ENCODE results near the gene KITLG.
"Not testable (repeated sequence)": the region's sequence is repeated elsewhere in the genome, so short reads cannot be mapped to it uniquely, and the experiment has no call there.

KITLG gene, protein sequence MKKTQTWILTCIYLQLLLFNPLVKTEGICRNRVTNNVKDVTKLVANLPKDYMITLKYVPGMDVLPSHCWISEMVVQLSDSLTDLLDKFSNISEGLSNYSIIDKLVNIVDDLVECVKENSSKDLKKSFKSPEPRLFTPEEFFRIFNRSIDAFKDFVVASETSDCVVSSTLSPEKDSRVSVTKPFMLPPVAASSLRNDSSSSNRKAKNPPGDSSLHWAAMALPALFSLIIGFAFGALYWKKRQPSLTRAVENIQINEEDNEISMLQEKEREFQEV

DNA sequence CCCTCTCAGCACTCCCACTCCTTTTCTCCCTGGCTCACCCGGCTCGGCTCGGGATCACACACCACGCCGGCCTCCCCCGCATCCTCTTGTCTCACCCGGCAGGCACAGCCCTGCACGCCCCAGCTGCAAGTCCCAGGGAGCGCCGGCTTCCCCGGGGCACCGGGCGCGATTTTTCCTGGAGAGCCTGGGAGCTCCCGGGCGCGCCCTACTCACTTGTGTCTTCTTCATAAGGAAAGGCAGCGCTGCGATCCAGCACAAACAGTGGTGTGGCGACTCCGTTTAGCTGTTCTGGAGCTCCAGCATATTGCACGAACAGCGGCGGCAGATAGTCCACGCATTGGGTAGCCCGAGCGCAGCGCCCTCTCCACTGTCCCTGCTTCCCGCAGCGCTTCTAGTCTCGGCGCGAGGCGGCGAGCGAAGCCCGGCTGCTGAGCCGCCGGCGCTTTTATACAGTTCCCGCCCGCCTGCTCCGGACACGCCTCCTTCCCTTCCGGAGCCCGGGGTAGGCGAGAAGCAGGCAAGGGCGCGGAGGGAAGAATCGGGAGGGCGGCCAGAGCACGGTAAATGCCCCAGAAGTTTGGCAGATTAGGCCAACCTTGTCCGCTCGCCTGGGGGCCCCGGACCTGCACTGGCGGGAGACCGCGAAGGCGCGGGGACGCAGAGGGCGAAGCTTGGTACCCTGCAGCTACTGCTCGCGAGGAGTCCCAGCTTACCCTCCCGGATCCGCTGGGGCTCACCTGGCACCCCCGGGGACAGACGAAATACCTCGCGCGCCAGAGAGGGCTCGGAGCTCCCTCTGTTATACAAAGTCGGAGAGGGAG lies at the start of gene KITLG:
Gene KITLG (minus strand): TSS at position 421 of the 821 bp plus-strand sequence. CDS start 193 bp downstream, at position 228.
- in situ Hi-C loops (cut with MboI; ENCODE audit: low sequenced_read_pairs), result no loop called here

DNA sequence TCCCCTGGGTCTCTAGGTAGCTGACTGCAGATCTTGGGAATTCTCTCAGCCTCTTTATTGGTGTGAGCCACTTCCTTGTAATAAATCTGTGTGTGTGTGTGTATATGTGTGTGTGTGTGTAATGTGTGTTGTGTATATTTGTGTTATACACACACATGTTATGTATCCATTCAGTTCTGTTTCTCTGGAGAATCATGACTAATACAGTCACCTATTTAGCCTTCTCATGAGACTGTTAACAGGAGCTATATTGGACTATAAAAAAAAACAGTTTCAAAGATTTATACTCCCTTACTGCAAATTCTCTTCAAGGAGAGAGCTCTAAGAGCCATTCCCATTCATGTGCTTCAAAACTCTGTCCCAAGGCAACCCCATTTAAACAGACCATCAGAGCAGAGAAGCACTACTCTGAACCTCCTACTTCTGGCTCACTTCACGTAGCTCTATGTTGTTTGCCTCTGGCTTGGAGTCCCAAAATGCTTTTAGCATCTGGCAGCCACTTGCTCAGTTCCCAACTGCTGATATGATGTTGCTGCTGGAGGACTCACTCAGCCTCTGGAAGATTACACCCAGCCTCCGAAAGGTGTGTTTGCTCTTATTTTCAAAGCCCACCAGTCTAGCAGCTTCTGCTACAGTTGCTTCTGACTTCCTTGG lies 48.7 kb upstream of the KITLG start:
- in situ Hi-C loops (cut with MboI; ENCODE audit: low sequenced_read_pairs), result no loop called here

DNA sequence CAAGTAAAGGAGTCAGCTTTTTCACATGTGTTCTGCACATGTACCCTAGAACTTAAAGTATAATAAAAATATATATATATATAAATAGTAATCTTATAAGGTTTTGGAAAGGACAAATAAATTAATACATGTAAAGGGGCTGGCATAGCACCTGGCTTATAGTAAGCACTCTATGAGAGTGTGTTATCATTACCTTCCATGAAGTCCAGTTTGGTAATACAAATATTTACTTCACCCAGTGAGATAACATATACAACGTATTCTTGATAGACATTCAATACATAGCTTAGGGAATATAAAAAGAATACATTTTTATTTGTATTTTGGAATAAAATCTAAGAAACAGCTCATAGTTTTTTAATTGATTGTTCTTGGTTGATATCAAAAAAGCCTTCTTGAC lies 47.8 kb upstream of the KITLG start:
- in situ Hi-C loops (cut with MboI; ENCODE audit: low sequenced_read_pairs), result not testable (repeated sequence)

DNA sequence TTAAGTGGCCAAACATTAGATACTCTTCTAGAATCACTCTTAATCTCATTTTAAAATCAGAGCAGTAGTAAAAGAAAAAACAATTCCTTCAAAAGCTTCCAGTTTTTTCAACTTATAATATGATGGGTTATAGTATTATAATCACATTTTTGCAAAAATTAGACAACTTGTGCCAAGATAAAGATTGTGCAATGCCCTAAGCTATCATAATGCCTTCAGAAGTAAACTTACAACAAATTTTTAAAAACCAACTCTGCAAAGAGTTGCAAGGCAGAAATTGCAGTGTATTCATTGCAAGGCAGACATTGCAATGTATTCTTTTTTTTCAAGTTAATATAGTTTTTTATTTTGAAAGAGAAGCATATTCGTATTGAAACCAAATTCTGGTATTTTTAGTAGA lies 47.2 kb upstream of the KITLG start:
- in situ Hi-C loops (cut with MboI; ENCODE audit: low sequenced_read_pairs), result no loop called here

DNA sequence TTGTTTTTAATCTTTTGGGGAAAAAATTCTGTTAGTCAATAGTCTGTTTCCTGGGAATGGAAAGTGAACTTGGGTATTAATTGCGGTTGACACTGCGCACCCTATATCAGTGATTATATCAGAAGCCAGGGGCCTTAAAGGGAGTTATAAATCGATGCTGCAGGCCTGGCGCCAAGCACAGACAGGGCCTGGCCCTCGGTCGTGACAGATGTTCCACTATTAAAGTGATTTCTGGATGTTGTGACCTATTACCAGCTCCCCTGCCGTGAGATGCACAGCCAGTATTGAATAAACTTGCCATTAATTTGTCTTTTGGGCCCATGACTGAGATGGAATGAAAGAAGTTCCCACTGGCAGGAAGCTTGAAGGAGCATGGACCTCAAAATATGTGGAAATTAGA lies 45.1 kb upstream of the KITLG start:
- in situ Hi-C loops (cut with MboI; ENCODE audit: low sequenced_read_pairs), result no loop called here

DNA sequence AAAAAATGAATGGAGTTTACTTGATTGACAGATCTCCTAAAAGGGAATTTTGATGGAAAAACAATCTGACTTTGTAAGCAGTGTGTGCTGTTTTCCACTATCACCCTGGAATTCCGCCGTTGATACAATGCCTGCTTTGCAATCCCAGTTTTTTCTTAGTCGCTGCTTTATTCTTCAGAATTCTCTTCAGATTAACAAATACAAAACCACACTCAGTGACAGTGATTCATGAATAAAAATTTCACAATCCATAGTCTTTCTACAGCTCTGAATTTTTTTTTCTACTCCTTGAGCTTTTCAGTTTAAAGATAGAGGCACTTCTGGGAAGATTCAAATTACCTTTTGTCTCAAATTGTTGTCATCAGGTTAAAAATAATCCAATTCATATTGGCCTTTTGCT lies 44.6 kb upstream of the KITLG start:
- in situ Hi-C loops (cut with MboI; ENCODE audit: low sequenced_read_pairs), result no loop called here

DNA sequence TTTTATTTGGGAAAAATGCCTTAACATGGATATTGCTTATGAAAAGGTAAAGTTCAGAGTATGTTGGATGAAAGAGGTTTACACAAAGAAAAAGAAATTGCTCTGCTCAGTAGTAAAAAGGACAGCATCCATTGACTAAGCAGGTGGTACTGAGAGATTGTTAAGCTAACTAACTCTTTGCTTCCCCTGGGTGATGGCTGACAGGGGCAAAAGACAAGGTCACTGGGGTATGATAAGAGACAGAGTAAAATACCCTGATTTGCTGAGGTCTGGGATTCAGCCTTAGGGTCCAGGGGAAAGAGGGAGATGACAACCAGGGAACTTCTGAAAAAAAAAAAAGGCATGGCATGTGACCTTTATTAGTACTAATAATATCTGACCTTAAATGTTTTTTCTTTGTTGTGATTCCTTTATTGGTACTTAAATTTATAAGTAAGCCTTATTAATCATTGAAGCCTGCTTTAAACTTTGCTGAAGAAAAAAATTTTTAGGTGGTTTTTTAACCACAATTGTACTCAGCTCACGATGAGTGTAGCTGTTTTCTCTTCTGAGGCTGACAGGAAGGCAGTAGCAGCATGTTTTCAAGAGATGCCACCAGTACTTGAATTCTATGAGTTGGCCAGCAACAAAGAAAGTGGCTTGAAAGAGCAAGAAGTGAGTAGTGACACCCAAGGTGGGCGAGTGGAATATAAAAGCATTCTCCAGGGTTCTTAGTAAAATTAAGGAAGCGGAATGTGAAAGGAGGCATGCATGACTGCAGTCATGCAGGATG lies 43.7 kb upstream of the KITLG start:
- in situ Hi-C loops (cut with MboI; ENCODE audit: low sequenced_read_pairs), result no loop called here

DNA sequence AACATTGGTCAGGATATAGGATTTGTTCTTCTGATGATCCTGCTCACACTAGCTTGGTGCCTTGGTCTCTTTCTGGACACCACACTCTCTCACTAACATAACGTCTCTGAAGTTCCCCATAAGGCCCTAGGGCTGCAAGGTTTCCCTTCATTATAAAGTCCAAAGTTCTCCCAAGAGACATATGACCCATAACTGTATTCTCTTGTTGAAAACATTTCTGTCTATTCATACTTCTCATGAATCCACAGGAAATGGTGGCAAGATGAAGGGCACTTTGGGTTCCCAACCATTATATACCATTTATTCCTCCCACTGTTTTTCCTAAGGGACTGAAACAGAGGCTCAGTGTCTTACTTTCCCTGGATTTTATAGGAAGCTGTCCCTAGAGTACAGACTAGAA lies 37.1 kb upstream of the KITLG start:
- in situ Hi-C loops (cut with MboI; ENCODE audit: low sequenced_read_pairs), result no loop called here

DNA sequence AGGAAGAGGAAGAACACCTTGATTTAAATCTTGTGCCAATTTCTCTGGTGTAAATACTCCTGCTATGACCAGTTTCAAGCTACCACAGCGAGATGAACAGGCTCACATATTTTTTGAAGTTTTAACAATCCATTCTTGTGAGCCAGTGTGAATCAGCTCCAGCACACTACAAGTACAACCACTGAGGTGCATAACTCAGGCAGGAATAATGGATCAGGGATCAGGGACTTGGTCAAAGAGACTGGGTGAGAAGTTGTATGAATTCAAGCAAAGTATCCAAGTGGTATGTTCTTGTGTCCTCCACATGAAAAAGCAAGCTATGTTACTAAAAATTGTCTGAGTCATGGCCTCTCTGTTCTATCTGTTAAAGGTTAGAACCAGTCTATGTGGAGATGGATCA lies 35.2 kb upstream of the KITLG start:
- in situ Hi-C loops (cut with MboI; ENCODE audit: low sequenced_read_pairs), result no loop called here

DNA sequence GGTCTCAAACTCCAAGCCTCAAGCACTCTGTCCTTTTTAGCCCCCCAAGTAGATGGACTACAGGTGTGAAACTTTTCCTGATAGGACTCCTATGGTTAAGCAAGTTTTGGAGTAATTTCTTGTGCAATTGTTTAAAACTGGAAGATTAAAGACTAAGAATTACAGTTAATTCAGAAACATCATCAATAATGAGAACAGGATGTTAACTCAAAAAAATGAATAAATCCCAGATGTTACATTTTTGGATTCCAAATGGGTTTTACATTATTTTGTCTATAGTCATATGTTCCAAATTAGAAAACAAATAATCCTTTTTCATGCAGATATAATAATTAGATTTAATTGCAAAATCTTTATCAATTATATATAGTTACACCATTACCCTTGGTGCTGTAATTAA lies 24.4 kb upstream of the KITLG start:
- in situ Hi-C loops (cut with MboI; ENCODE audit: low sequenced_read_pairs), result no loop called here

DNA sequence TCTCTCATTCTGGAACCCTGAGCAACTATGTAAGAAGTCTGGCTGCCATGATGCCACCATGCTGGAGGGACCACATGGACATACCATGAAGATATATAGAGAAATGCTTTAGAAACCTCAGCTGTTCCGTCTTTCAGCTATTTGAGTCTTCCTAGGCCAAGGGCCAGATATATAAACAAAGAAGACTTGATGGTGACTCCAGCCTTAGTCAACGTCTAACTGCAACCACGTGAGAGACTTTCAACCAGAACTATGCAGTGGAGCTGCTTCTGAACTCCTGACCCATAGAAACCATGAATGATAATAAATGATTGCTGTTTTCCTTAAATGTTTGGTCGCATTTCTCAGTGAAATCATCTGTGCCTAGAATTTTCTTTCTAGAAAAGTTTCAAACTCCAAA lies 20.0 kb upstream of the KITLG start:
- in situ Hi-C loops (cut with MboI; ENCODE audit: low sequenced_read_pairs), result no loop called here

DNA sequence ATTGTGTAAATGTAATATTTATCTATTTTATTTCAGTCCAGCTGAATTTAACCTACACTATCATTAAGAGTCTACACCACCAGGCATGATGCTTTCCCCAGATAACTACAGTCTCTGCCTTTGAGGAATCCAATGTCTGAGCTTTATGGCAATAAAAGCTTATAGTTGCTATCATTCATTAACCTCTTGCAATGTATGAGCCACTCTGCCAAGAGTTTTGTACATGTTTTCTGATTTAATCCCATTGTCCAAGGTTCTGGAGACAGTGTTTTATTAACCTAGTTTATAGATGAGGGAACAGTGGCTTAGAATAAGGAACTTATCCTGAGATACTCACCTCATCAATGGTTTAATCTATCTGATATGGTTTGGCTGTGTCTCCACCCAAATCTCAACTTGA lies 17.1 kb upstream of the KITLG start:
- in situ Hi-C loops (cut with MboI; ENCODE audit: low sequenced_read_pairs), result no loop called here

DNA sequence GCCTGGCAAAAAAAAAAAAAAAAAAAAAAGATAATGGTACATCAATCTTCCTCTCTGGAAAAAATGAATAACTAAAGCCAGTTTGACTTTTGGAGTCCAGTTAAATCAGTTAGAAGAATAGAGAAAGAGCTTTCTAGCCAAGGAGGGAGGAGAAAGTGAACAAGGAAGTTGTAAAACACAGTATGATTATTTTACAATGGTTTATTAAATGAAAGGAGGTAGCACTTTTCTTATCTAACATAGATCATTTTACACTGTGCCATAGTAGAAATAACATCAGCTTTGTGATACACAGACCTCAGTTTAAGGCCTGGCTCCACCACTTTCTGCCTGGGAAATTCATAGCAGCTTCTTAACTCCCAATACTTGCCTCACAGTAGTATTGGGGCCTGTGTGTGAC lies 15.4 kb upstream of the KITLG start:
- in situ Hi-C loops (cut with MboI; ENCODE audit: low sequenced_read_pairs), result no loop called here

DNA sequence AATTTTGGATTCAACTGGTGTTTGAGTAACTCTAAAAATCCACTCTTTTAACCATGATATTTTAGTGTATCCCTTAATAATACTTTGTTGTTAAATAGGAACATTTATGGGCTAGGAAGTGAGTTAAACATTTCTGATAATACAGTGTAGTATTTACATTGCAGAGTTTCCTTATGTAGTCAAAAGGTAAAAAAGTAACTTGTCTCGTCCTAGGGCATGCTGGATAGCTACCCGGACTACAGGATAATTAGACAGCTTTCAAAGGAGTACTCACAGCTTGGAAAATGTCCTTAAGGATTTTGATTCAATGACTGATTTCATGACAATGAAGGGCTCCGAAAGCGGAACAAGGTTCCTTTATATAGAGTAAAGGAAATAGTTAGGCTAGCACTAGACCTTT lies 14.5 kb upstream of the KITLG start:
- in situ Hi-C loops (cut with MboI; ENCODE audit: low sequenced_read_pairs), result no loop called here

DNA sequence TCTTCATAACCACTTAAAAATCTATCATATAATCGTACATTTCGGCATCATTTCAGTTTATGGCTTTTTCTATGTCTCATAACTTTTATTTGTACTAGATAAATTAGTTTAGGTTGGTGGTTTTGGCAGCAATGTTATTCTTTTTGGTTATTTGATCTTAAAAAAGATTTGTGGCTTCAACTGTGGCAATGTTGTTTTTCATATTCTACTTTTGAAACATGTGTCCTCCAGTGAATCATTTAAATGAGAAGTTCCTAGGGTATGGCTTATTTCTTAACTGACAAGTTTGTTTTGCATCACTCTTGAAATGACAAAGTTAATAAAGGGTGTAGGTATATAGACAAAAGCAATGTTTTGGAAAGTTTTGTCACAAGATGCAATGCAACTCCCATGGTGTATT lies 11.1 kb upstream of the KITLG start:
- in situ Hi-C loops (cut with MboI; ENCODE audit: low sequenced_read_pairs), result no loop called here

DNA sequence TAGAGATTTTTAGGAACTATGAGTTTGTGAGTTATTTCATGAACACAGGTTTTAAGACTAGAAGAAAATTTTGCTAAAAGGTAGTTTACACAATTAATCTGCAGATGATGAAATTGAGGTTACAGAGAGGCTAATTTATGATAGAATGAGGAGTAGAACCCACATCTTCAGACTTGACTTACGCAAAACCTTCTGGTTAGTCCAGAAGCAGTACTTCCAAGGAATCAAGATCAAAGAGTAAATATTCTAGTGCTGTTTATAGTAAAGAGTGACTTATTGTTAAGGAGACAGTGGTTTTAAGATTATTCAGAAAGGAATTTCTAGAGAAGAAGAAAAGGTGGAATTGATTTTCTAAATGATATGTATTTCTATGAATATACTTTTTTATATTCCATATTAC lies 10.6 kb upstream of the KITLG start:
- in situ Hi-C loops (cut with MboI; ENCODE audit: low sequenced_read_pairs), result no loop called here

DNA sequence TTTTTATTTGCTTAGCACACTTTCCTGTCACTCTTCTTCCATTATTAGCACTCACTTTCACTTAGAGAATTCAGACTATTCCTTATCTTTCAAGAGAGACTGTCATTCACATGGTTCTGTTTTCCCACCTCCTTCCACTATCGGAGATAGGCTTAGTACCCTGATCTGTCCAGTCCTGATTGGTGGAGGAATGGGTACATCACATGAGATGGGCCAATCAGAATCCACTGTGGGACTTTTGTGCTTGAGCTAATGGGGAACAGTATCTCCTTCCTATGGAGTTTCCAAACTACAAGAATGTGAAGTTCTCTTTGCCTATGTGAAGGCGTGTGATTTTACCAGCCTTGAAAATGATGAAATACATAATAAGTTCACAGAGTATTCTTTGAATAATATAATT lies 4.8 kb upstream of the KITLG start:
- in situ Hi-C loops (cut with MboI; ENCODE audit: low sequenced_read_pairs), result no loop called here

DNA sequence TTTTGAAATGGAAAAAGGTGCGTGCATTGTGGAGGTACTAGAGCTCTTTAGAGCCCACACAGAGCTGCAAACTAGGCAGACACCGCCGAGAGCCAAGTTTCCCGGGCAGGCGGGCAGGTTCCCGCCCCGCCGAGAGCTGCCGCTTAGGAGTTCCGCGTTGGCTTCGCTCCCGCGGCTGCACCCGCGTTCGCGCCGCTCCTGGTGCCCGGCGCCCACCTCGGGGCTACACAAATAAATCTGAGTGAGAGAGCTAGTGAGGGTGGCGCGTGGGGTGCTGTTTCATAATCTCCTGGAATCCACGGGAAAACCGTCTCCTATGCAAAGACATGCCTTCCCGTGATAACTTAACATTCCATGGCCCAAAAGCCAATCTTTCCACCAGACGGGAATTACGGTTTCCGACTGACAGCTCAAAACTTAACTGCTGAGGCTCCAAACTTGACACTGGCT lies 645 bp downstream of the KITLG start:
- in situ Hi-C loops (cut with MboI; ENCODE audit: low sequenced_read_pairs), result no loop called here

DNA sequence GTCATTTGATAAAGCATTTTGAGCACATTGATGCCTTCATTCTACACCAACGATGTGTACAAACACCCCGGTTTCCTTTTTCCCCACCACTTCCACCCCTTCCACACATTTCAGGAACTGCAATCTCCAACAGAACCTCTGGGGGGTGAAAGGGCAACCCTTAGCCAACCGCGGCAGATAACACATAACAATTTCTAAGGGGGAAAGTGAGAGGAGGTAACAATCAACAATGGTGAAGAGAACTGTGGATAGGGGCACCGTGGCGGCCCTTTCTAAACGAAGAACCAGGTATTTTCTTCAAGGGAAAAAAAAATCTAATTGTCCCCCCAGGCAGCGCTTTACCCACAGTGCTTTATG lies 1.1 kb downstream of the KITLG start:
- in situ Hi-C loops (cut with MboI; ENCODE audit: low sequenced_read_pairs), result no loop called here

DNA sequence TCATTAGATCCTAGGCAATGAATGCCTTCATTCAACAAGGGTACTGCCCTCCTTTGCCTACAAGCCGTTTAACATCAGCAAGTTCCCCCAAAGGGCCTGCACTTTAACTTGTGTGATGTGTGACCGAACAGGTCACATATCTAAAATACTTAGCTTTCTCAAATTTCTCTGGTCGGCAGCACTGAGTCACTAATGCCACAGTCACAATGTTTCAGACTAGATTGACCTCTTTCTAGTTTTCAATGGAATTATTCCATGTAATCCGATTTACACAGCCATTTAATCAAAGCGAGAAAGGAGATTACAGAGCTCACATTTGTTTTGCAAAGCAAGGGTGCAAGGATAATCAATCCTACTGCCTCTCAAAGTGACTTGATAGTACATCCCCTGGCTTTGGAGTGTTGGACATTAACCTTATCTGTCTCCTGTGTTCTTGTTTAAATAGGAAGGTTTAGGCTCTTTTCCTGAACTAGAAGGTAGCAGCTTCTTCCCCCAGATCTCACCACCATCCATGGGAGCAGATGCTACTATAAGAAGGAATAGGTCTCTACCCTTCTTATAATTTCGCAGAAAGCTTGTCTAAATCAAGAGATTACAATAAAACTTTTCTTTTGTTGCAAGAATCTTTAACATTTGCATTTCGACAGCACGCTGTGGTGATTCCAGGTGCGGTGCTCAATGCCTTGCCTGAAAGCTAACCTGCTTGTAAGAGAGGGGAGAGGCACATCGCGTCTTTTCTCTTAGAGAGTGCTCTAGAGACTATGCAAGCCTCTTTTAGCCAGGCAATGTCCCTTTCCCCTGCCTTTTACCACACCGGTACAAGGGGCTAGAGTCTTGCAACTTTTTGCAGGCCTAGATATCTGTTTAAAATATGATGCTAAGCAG lies 1.8 kb downstream of the KITLG start:
- in situ Hi-C loops (cut with MboI; ENCODE audit: low sequenced_read_pairs), result no loop called here
